HG03571 (cell line): Measurements from ENCODE around the gene UBE3D.
A peak's percentile ranks its signal among the peaks of the same experiment; 100 is the strongest.
"Not testable (repeated sequence)": the region's sequence is repeated elsewhere in the genome, so short reads cannot be mapped to it uniquely, and the experiment has no call there.

ENCODE experiments used
- ATAC-seq: cut with Tn5 transposase; IDR thresholded peaks from one replicate; pipeline ENCODE4 v1.9.1; 2021; ENCODE audit not compliant: unreplicated experiment

Gene UBE3D

DNA sequence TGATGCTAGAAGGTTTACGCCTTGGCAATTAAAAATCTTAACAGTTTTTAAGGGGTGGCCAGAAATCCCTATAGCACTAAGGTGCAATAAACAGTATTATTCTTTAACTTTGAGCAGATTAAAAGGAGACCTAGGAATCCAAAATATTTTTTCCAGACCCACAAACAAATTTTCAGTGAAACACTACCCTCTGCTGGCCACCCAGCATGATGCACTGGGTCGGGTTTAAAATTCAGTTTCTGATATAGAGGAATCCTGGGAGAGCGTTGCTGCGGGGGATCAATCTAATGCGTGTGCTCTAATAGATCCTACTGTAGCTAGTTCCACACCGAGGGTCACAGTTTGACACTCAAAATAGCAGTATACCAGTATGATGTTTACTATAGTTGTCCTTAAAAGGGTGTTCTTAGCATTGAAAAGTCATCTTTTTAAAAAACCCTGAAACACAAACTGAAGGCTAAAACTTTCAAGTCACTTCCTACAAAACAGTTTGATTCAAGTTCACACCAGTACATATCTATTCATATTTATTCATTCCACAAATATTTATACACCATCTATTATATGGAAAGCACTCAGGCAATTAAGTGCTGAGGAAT is 10.2 kb downstream of the UBE3D start:
- peak; percentile 53 for ATAC-seq

DNA sequence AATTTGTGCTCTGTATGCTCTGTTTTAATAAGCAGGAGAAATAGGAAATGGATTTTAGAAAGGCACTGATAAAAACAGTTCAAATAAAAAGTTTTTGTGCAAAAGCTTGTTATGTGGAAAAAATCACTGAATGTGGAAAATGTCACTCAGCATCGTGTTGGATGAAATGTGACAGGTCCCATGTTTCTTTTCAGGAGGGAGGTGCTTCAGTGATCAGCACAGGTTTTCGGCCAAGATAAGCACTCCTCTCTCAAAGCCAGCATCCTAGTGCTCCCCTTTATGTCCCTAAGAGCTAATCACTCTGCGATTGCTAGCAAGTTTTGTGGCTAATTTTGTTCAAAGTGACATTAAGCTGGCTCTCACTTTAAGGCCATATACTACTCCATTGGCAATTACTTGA is 12.0 kb downstream of the UBE3D start:
- ATAC-seq: no peak

DNA sequence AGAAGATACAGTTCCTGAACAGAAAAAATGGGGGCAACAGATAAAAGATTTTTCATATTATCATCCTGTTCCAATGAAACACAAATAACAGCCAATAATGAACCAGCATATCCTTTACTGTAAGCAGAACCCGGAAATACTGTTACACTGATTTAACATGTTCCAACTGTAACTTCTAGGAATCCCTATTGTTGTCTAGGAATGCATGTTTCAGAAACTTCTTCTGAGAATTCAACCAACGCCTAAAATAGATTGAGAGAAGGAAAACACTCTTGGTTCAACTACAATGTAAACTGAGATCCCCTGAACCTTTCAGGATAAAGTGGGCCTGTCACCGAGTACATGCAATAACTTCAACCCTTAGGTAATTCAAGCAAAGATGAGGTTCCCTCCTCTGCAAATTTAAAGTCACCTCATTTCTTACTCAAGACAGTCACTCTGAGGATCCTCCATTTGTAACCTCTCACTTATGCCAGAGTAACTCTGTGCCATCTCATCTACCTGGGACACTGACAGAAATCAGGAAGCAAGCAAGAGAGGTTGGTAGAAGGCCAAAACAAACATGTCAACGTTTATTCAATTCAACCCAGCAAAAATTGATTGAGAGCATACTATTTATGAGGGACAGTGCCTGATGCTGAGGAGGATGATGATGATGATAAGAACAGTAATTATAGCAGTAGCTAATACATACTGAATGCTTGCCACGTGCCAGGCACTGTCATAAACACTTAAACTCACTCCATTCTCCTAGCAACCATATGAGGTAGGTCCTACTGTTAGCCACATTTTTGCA is 14.1 kb downstream of the UBE3D start:
- no peak for ATAC-seq

DNA sequence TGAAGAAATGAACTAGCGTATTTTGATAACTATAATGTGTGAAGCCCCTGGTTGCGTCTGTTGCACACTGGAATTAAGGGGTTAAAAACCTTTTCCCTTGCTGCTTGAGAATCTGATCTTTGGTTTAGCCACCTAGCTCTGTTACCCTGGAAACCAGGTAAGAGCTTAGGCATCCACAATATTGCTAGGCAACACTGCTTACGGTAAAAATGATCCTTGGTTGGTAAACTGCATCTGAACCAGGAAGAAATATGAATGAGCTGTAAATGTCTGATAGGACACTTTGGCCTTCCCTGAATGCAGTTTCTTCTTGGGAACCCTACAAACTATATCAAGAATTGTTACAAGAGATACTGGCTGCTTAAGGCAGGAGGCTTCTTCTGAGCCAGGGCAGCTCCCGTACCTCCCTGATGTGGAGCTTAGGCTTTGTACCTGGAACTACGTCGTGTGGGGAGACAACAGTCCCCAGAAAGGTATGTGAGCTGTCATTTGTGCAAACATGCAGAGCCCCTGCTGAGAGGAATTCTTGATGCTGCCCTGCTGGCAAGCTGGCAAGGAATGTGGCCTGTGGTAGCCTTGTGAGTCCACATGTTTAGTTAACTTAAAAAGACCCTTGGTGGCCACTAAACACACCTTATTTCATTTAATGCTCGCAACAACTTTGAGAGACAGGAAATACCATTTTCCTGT is 18.4 kb downstream of the UBE3D start:
- no peak for ATAC-seq

DNA sequence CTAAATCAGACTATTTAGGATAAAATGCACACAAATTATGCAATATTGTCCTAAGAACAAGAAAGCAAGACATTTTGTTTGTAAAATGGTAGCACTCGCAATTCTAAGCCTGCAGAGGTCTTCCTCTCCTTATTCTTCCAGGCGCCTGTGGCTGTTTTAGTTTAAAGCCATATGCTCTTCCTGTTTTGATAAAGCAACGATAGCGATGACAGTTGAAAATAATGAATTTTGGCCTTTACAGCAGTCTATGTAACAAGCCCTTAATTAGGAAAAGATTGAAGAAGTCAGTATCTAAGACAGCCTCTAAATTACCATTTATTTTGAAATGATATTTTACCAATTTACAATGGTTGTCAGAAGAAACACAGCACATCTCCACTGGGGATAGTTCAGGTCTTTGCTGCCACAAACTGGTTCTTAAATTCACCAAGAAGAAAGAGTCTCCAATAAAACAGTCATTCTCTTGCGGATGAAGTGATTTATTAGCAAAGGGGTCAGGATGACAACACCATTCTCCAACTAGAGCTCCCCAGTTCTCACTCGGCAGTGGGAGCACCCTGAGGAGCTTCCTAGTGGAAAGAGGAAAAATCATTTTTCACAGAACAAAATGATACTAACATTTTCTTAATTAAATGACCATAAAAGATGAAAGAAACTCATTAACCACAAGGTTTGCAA is 21.4 kb downstream of the UBE3D start:
- ATAC-seq: no peak

DNA sequence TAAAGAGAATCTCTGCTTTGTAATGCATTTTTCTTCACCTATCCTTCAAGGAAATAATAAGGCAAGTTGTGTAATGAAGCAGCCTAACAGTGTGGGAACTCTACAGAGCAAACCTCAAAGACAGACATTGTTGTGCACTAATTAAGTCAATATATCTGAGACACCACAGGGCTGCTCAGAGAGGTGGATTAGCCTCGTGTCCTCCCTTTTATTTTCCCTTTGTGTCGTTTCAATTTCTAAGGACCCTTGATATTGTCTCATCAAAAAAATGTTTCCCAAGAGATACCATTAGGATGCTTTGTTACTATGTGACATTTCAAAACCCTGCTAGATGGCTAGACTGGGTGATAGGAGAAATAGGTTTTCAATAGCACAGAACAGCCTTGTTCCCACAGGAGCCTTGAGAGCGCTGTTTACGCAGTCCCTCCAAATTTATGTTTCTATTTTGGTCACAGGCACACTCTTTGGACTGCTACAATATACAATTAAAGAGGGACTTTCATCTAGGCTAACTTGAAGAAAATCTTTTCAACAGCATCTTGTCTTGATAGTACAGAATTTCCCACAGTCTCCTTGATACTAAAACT is 23.1 kb downstream of the UBE3D start:
- no peak for ATAC-seq

DNA sequence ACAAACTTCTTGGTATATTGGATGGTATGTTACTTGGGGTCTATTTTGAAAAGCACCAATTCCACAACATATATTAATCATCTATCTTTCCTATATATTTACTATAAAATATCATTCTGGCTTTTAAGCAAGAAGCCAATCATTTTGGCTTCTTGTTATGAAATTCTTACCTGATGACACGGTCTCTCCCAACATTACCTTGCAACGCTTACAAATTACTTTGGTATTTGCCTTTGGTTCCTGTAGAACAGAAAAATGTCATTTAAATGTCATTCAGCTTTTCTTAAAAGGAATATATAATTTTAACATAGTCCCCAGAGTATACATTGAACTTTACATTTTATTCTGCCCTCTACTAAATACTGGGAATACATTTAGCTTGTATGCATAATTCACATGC is 27.4 kb downstream of the UBE3D start:
- ATAC-seq: no peak

DNA sequence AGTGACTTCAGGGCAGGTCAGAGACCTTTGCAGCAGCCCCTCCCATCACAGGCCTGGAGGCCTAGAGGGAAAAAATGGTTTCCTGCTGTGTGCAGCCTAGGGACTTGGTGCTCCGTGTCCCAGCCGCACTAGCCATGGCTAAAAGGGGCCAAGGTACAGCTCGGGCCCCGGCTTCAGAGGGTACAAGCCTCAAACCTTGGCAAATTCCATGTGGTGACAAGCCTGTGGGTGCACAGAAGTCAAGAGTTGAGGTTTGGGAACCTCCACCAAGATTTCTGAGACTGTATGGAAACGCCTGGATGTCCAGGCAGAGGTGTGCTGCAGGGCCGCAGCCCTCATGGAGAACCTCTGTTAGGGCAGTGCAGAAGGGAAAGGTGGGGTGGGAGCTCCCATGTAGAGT is 34.0 kb downstream of the UBE3D start:
- ATAC-seq: no peak

DNA sequence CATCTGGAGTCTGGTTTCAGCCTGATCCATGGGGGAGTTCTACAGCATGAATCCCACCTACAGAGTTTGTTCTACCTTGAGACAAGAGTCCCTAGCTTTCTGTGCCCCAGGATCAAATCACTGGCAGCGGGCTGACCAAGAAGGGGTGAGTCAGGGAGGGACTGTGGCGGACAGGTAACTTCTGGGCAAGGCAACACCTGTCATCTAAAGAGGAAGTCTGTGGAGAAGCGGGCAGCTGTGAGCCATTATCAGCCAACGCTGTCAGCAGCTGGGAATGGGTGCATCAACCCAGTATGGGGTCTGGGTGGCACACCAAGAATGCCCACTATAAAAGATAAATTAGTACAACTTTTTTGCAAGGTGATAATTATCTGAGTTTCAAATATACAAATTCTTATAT is 45.9 kb downstream of the UBE3D start:
- no peak for ATAC-seq

DNA sequence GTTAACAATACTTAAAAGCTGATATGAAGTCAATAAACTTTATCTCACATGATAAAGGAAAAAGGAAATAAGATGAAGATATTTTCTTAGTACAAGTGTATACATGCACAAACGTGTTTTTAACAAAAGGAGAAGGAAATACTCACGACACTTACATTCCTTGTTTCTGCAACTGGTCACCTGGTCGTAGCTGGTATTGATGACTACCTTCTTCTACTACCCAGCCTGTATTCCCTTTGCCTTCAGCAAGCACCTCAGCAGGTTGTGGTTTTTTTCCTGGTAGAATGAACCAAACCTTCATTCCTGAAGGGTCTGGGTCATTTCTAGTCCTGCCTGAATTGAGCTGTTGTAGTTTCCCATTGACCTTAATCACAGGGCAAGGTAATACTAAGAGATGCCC is 54.5 kb downstream of the UBE3D start:
- not testable (repeated sequence) for ATAC-seq

DNA sequence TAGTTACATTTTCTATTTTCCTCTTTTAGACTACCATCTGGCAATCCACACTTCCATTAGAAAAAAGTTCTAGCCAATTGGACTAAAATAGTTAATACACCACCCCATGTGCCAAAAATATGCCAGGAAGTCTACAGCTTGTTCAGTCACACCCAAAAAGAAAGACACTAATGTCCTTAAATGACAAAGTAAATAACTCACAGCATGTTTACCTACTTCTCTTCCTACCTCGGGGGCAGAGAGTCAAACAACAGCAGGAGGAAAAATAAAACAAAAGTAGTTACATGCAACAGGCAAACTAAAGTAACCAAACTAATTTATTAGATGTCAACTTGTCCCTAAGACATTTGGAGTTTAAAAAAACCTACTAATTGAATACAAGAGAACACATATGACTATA is 57.0 kb downstream of the UBE3D start:
- no peak for ATAC-seq

DNA sequence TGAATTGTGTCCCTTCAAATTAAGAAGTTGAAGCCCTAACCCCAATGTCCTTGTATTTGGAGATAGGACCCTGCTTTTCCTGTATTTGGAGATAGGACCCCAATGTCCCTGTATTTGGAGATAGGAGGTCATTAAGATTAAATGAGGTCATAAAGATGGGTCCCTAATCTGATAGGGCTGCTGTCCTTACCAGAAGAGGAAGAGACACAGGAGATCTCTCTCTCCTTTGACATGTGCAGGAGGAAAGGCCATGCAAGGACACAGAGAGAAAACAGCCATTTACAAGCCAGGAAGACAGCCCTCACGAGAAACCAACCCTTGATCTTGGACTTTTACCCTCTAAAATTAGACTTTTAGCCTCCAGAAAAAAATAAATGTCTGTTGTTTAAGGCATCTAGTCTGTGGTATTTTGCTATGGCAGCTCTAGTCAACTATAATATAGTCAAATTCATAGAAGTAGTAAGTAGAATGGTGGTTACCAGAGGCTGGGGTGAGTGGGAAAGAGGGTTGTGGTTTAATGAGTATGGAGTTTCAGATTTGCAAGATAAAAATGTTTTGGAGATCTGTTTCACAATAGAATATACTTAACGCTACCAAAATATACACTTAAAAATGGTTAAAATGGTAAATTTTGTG is 59.3 kb downstream of the UBE3D start:
- ATAC-seq: no peak

DNA sequence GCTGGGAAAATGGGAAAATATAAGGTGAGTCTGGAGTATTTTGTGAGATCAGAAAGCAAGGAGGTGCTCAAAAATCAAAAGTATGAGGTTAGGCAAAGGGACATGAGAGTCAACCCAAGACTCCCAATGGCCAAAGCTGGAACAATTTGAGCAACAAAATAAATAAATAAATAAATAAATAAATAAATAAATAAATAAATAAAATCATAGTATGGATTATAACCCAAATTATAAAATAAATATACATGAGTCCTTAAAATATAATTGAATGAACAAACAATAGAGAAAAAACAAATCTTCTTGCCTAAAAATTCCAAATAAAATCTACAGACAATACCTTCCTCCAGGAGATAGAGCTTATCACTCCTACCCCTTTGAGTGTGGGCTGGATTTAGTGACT is 69.5 kb downstream of the UBE3D start:
- ATAC-seq: no peak

DNA sequence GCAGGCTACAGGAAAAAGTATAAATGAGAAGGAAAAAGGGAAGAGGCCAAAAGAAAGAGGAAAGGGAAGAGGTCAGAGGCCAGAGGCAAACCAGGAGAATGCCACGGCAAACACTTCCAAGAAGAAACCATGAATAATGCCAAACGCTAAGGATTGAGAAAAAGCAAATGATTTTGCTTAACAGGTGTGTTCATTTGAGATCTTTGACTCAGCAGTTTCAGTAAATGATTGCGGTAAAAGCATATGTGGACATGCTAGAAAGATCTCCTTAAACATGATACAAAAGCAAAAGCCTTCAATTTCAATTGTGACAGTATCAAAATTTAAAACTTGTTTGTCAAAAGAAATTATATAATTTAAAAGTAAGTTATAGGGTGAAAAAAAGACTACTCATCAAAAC is 70.6 kb downstream of the UBE3D start:
- no peak for ATAC-seq

DNA sequence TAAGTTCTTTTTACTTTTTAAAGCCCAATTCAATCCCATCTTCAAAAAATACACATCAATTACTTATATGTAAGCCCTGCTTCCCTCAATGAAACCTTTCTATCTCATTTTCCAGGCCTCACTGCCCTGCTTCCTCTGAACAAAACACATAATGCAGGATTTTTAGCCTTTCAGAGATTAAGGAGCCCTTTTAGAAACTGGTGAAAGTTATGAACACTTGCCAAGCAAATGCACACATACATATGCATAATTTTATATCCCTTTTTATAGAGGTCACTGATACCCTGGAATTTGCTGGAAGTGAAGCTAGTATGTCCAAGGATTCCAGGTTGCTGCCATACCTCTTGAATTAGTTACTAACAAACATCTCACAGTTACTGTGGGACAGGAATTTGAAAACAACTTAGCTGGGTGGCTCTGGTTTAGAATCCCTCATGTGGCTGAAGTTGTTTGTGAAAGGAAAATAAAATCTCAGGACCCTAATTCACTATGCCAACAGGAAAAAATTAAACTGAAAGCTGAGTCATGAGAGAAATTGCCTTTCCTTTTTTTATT is 75.8 kb downstream of the UBE3D start:
- ATAC-seq: no peak

DNA sequence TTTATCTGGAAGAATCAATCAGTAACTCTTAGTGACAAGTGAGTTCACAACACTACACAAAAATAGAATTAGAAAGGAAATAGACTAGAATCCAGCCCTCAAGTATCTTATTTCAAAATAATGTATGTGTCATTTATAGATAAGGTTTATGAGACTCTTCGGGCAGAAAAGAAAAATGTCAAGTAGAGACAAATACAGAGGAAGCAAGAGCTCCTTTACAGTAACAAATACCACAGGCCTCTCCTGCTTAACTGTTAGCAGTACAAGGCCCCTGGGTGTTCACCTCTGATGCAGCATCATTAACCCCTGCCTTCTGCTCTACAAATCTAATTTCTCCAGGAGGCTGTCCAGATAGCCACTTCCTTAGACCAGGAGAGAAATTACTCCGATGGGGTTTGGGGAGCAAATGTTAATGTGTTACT is 76.7 kb downstream of the UBE3D start:
- ATAC-seq: no peak

DNA sequence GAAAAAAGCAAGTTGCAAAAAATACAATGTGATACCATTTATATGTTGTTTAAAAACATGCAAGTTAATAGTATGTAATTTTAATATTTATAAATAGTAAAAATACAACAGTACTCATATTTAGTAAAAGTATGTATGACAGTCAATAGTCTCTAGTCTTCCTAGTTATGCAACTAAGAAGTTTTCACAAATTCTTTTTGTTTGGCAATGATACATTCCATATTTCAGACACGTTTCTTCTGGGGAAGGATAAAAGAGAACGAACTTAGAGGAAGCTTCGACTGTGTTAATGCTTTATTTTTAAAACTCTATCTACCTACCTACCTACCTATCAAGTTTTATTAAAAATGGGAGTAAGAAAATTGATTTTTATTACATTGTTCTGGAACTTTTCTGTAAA is 77.7 kb downstream of the UBE3D start:
- no peak for ATAC-seq

DNA sequence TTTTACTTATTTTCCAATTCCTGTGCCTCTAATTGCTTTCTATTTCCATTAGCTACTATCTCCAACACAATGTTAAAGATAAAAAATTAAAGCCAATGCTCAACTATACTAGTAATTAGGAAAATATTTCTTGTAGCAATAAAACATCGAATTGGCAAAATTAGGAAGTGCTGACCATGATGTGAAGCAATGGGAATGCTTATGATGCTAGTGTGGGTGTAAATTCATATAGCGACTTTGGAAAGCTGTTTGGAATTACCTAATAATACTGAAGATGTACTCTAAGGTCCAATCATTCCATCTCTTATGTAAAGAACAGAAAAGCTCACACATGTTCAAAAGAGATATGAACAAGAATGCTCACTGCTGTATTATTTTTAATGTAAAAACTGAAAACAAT is 78.2 kb downstream of the UBE3D start:
- no peak for ATAC-seq

DNA sequence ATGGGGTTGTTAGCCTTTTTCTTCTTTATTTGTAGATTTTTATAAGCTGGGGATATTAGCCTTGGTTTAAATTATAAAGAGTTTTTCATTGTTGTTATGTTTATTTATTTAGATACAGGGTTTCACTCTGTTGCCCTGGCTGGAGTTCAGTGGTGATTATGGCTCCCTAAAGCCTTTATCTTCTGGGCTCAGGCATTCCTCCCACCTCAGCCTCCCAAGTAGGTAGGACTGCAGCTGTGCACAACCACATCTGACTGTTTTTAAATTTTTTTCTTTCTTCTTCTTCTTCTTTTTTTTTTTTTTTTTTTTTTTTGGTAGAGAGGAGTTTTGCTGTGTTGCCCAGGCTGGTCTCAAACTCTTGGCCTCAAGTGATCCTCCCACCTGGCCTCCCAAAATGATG is 80.9 kb downstream of the UBE3D start:
- no peak for ATAC-seq

DNA sequence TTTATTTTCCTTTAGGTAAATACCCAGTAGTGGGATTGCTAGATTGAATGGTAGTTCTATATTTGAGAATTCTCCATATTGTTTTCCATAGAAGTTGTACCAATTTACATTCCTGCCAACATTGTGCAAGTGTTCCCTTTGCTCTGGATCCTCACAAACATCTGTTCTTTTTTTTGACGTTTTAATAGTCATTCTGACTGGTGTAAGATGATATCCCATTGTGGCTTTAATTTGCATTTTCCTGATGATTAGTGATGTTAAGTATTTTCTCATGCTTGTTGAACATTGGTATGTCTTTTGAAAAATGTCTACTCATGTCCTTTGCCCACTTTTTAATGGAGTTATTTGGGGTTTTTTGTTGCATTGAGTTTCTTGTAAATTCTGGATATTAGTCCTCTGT is 85.6 kb downstream of the UBE3D start:
- ATAC-seq: no peak

DNA sequence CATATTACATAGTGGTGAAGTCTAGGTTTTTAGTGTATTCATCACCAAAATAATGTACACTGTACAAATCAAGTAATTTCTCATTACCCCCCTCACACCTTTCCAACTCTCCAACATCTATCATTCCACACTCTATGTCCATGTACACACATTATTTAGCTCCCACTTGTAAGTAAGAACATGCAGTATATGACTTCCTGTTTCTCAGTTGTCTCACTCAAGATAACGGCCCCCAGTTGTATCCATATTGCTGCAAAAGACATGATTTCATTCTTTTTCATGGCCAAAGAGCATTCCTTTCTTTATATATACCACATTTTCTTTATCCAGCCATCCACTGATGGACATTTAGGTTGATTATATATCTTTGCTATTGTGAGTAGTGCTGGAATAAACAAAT is 86.0 kb downstream of the UBE3D start:
- no peak for ATAC-seq
